Measurements from ENCODE around the gene ERG. TPM values are rescaled to one million over a fixed set of nuclear protein-coding genes. Genes with fewer than 3 reads are reported as not detected.

The ERG gene
- total RNA-seq, 1 experiment from 2014 or later, result not detected

- DNase-seq (ENCODE audit: low spot score), result no peak
Measured at GRCh38 chr21:38474124-38474523, 24.2 kb downstream of the ERG start.

- no peak for DNase-seq (ENCODE audit: low spot score)
Measured at GRCh38 chr21:38472412-38473108, 25.7 kb downstream of the ERG start.

- no peak for DNase-seq (ENCODE audit: low spot score)
Measured at GRCh38 chr21:38471766-38472165, 26.5 kb downstream of the ERG start.

- no peak for DNase-seq (ENCODE audit: low spot score)
Measured at GRCh38 chr21:38470755-38471154, 27.5 kb downstream of the ERG start.

- no peak for DNase-seq (ENCODE audit: low spot score)
Measured at GRCh38 chr21:38469642-38470041, 28.6 kb downstream of the ERG start.

GRCh38 chr21:38468989-38469388 is 29.3 kb downstream of the ERG start:
- DNase-seq (ENCODE audit: low spot score), result peak; percentile 32

- DNase-seq (ENCODE audit: low spot score), result no peak
Measured at GRCh38 chr21:38467911-38468310, 30.4 kb downstream of the ERG start.

- DNase-seq (ENCODE audit: low spot score), result no peak
Measured at GRCh38 chr21:38467374-38467773, 30.9 kb downstream of the ERG start.

- no peak for DNase-seq (ENCODE audit: low spot score)
Measured at GRCh38 chr21:38460171-38460742, 38.0 kb downstream of the ERG start.

- no peak for DNase-seq (ENCODE audit: low spot score)
Measured at GRCh38 chr21:38459490-38459889, 38.8 kb downstream of the ERG start.

GRCh38 chr21:38455403-38455802 is 42.9 kb downstream of the ERG start:
- DNase-seq (ENCODE audit: low spot score), result no peak

- DNase-seq (ENCODE audit: low spot score), result no peak
Measured at GRCh38 chr21:38454702-38455101, 43.6 kb downstream of the ERG start.

GRCh38 chr21:38454161-38454560 is 44.1 kb downstream of the ERG start:
- DNase-seq (ENCODE audit: low spot score), result no peak

GRCh38 chr21:38448671-38449385 is 49.4 kb downstream of the ERG start:
- no peak for DNase-seq (ENCODE audit: low spot score)

GRCh38 chr21:38447611-38448010 is 50.7 kb downstream of the ERG start:
- no peak for DNase-seq (ENCODE audit: low spot score)

GRCh38 chr21:38444691-38445090 is 53.6 kb downstream of the ERG start:
- no peak for DNase-seq (ENCODE audit: low spot score)

- no peak for DNase-seq (ENCODE audit: low spot score)
Measured at GRCh38 chr21:38443110-38443509, 55.2 kb downstream of the ERG start.

- DNase-seq (ENCODE audit: low spot score), result no peak
Measured at GRCh38 chr21:38441153-38441552, 57.1 kb downstream of the ERG start.

- no peak for DNase-seq (ENCODE audit: low spot score)
Measured at GRCh38 chr21:38440746-38441145, 57.5 kb downstream of the ERG start.

- no peak for DNase-seq (ENCODE audit: low spot score)
Measured at GRCh38 chr21:38439957-38440356, 58.3 kb downstream of the ERG start.

GRCh38 chr21:38439426-38439825 is 58.9 kb downstream of the ERG start:
- no peak for DNase-seq (ENCODE audit: low spot score)

- peak; percentile 5 for DNase-seq (ENCODE audit: low spot score)
Measured at GRCh38 chr21:38438462-38438893, 59.8 kb downstream of the ERG start.

GRCh38 chr21:38436341-38436740 is 61.9 kb downstream of the ERG start:
- DNase-seq (ENCODE audit: low spot score), result no peak

Data from HT-29 (cell line).